Measurements from ENCODE around the gene CACHD1. TPM values are rescaled to one million over a fixed set of nuclear protein-coding genes. Genes with fewer than 3 reads are reported as not detected.

Gene CACHD1
- total and polyA plus RNA-seq, 9 of the 15 experiments (the other 6 are each of a cell fraction or from before 2014, with no cell fraction given): 0.07 TPM; not detected in 8

- TF ChIP-seq PHF8 (IDR thresholded peaks at IDR 0.05; ENCODE audit: borderline replicate concordance, low read length) (no peak), BRF1 (IDR thresholded peaks at IDR 0.05; ENCODE audit: borderline replicate concordance, extremely low read depth, insufficient read length) (no peak), SMARCB1 (IDR thresholded peaks at IDR 0.05; ENCODE audit: insufficient read length, low read depth) (no peak), MYNN (IDR thresholded peaks at IDR 0.05) (no peak), MYNN (CRISPR knock-in tag; IDR thresholded peaks at IDR 0.05) (no peak), BHLHE40 (IDR thresholded peaks at IDR 0.05; ENCODE audit: low read length) (no peak), RBM39 (optimal IDR thresholded peaks at IDR 0.05; ENCODE audit: low read depth, low read length) (no peak), ZC3H8 (IDR thresholded peaks at IDR 0.05) (no peak), CBX8 (IDR thresholded peaks at IDR 0.05; ENCODE audit: borderline replicate concordance, extremely low read depth, low read depth, low read length, poor library complexity, severe bottlenecking) (no peak), MEF2A (IDR thresholded peaks at IDR 0.05; ENCODE audit: control insufficient read depth, low read depth, low read length) (no peak), TEAD2 (tag; IDR thresholded peaks at IDR 0.05) (no peak), ETV1 (tag; conservative IDR thresholded peaks at IDR 0.05; ENCODE audit: low read depth) (no peak), ZKSCAN3 (CRISPR knock-in tag; IDR thresholded peaks at IDR 0.05) (no peak), SFPQ (IDR thresholded peaks at IDR 0.05; ENCODE audit: low read depth, low read length) (no peak), TFAM (CRISPR knock-in tag; conservative IDR thresholded peaks at IDR 0.05) (no peak), TBL1XR1 (IDR thresholded peaks at IDR 0.05; ENCODE audit: low read length in 2 of 2) (no peak)
- TF ChIP-seq, protein P1, sequence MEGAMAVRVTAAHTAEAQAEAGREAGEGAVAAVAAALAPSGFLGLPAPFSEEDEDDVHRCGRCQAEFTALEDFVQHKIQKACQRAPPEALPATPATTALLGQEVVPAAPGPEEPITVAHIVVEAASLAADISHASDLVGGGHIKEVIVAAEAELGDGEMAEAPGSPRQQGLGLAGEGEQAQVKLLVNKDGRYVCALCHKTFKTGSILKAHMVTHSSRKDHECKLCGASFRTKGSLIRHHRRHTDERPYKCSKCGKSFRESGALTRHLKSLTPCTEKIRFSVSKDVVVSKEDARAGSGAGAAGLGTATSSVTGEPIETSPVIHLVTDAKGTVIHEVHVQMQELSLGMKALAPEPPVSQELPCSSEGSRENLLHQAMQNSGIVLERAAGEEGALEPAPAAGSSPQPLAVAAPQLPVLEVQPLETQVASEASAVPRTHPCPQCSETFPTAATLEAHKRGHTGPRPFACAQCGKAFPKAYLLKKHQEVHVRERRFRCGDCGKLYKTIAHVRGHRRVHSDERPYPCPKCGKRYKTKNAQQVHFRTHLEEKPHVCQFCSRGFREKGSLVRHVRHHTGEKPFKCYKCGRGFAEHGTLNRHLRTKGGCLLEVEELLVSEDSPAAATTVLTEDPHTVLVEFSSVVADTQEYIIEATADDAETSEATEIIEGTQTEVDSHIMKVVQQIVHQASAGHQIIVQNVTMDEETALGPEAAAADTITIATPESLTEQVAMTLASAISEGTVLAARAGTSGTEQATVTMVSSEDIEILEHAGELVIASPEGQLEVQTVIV (CRISPR knock-in tag; IDR thresholded peaks at IDR 0.05; ENCODE audit: borderline replicate concordance): no peak
- Histone ChIP-seq H3K4me2 (ENCODE audit: insufficient read depth, low read length) (no peak overlapping the region), H3K36me3 (ENCODE audit: control insufficient read depth, insufficient read depth, low read length) (no peaks in the 10 kb centered on the region), H3K4me3 (no peak overlapping the region), H3K27ac (ENCODE audit: extremely low read depth, low read depth, low read length) (no peak overlapping the region), H3K9me3 (replicated peaks; ENCODE audit: control insufficient read depth, insufficient read depth, low read depth, low read length) (no peaks in the 10 kb centered on the region), H3K27me3 (ENCODE audit: control insufficient read depth in 2 of 2, insufficient read depth in 2 of 2, low read length in 2 of 2) (no peaks in the 10 kb centered on the region; a peak in 1 of 5 replicates), H3K9me1 (ENCODE audit: control insufficient read depth, insufficient read depth, low read length) (no peaks in the 10 kb centered on the region), H3K79me2 (ENCODE audit: control insufficient read depth, insufficient read depth, low read length) (no peaks in the 10 kb centered on the region), H3K9ac (ENCODE audit: insufficient read depth in 1 of 2, low read depth in 2 of 2, low read length in 2 of 2) (no peak overlapping the region), H4K20me1 (replicated peaks; ENCODE audit: control insufficient read depth, insufficient read depth, low read length) (no peaks in the 10 kb centered on the region), H2AFZ (ENCODE audit: low read depth, low read length) (no peak overlapping the region), H3K4me1 (replicated peaks in 1 of 2; ENCODE audit: control insufficient read depth in 2 of 2, insufficient read depth in 2 of 2, low read length in 2 of 2) (no peaks in the 10 kb centered on the region)
- intact Hi-C loops (cut with micrococcal nuclease) (no loop called here), in situ Hi-C loops (cut with MboI) (no loop called here)
- ChIA-PET POLR2A (no interaction called here), CTCF (ENCODE audit: low intra/inter-chr PET ratio) (no interaction called here)
- 0% methylated on average over 2 of the region's 2 CpGs for WGBS (ENCODE audit: insufficient coverage, low coverage, missing lambda C conversion rate)
- FAIRE-seq (no peak), ATAC-seq (no peak), DNase-seq (ENCODE audit: extremely low read depth in 1 of 4, low spot score in 3 of 4) (no peak)
- no TSS peak for BruUV-seq (replicated peaks)
Measured at GRCh38 chr1:64516803-64517568, 47.1 kb downstream of the CACHD1 start.

All from K562 (cell line).